ENCODE results near the gene SF3B3. TPM values are rescaled to one million over a fixed set of nuclear protein-coding genes. Genes with fewer than 3 reads are reported as not detected.

Gene SF3B3
- total RNA-seq, result 84.0 and 103 TPM in 2 replicates

DNA sequence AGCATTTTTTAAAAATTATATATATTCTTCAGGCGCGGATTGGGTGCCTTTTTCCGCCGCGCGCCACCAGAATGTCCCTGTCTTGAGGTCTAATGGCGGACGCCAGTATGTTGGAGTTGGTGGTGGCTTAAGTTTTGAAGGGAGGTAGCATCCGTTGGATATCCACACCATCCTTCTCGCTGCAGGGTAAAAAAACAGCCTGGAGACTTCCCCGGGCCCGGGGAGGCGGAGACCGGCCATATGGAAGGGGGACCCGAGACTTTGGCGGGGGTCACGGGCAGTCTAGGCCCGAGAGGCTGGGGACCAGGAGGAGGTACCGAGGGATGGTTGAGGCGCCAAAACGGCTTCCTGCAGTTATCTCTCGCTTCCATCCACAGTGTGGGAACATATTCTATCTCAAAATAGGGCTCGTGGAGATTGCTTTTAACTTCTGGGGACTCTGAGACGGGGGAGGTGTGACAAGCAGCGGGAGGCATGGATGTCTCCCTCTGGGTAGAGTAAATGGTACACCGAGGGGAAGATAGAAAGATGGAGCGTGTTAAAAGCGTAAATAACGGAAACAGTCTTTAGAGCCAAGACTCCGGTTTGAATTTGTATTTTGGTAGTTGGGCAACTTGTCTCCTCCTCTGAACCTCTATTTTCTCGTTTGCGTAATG is at the start of gene SF3B3:
TSS of gene SF3B3 (plus strand) at position 74 of the 656 bp plus-strand sequence. CDS start 2,841 bp downstream, outside the sequence.

DNA sequence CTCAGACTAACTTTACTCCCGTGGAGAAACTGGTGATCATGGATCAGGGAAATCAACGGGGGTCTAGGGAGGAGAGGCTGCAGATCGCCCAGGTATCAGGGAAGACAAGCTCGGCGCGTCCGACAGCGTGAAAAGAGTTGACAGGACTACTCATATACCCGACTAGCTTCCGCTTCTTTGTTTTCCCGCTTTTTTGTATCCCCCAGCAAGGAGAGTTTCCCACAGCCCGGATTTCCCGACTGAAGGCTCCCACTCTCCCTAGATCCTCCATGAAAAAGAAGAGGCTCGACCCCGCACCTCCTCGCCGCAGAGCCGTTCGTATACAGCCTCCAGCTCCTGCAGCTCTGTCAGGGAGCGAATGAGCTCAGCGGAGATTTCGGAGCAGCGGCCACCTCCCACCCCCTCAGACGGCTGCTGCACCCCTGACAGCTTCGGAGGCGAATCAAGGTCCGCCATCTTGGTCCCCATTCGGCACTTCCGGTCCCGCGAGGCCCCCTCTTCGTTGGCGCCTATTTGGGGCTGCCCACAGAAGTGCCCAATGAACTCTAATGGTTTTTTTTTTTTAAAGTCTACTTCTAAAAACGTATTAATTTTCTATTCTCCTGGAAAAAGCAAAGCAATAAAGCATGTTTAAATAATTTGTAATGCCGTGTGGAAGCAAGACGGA is 407 bp upstream of the SF3B3 start, which contains the start of gene COG4:
TSS of gene COG4 (minus strand) at position 479 of the 667 bp plus-strand sequence. CDS start at position 468, 11 bp downstream.

Other genes starting within 250 kb of the SF3B3 start
- gene AARS1, start 234.3 kb upstream of the SF3B3 start, total RNA-seq, result 114 and 130 TPM in 2 replicates
- 23.3 and 29.2 TPM in 2 replicates for gene DDX19B, start 224.6 kb upstream of the SF3B3 start, total RNA-seq
- 43.5 and 48.7 TPM in 2 replicates for gene DDX19A, start 176.9 kb upstream of the SF3B3 start, total RNA-seq
- gene ST3GAL2, start 84.7 kb upstream of the SF3B3 start, total RNA-seq, result 23.6 and 27.4 TPM in 2 replicates
- gene FCSK, start 69.2 kb upstream of the SF3B3 start, total RNA-seq, result 9.0 and 9.2 TPM in 2 replicates
- gene COG4, start 262 bp upstream of the SF3B3 start, total RNA-seq, result 84.4 and 86.8 TPM in 2 replicates
- gene IL34, start 122.7 kb downstream of the SF3B3 start, total RNA-seq, result 54.0 and 74.2 TPM in 2 replicates
- 12.0 and 20.0 TPM in 2 replicates for gene MTSS2, start 162.2 kb downstream of the SF3B3 start, total RNA-seq